ENCODE measurements around the gene PITPNM3.

- no peak for TF ChIP-seq CTCF (IDR thresholded peaks at IDR 0.05)
- no peak for TF ChIP-seq POLR2A (IDR thresholded peaks at IDR 0.05)
Measured at GRCh38 chr17:6502871-6503509, 53.4 kb downstream of the PITPNM3 start.

Data from heart left ventricle (tissue), 13 donors.